ENCODE measurements around the gene TSHZ1.

The TSHZ1 gene

DNA sequence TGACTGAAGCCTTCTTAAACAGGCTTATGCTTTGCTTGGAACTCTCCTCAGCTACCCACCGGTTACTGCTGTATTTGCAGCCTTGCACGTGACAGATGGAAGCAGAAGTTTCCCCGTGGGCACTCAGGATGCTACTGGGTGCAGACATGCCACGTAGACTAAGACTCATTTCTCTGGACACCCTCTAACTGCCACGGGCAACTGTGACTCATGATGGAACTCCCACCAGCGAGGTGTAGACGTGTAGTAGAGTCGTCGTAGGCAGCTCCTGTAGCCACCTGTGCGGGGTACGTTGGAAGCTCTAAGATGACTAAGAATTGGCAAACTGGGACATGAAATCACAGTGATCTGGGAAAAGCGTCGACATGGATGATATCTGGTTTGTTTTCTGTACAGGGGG, 27.5 kb downstream of the TSHZ1 start:
- Histone ChIP-seq H3K9me3 (ENCODE audit: control insufficient read depth, insufficient read depth, low read depth, low read length) (no peaks in the 10 kb centered on the region), H3K36me3 (ENCODE audit: control insufficient read depth in 2 of 2, insufficient read depth in 1 of 2, low read length in 2 of 2) (peaks cover 0 to 4% of the 10 kb centered on the region in 2 experiments; a peak in 1 of 3 replicates), H3K27ac (ENCODE audit: extremely low read depth, low read depth, low read length) (no peak overlapping the region), H3K4me1 (ENCODE audit: control insufficient read depth, insufficient read depth, low read length) (peaks cover 6% of the 10 kb centered on the region; the same call in 1 of the 2 replicates), H3K4me3 (ENCODE audit: low read depth, low read length) (no peak overlapping the region)
- TF ChIP-seq ZNF366 (tag by site-specific recombination; conservative IDR thresholded peaks at IDR 0.05) = no peak
- TF ChIP-seq ZBTB49 (tag by site-specific recombination; IDR thresholded peaks at IDR 0.05; ENCODE audit: low read depth) = no peak
- POLR2A ChIA-PET = no interaction called here
- CTCF ChIA-PET = interaction anchor here (0.6 to 0.7 kb wide), 2 partner anchors 390 to 441 kb away, joined by 3 read pairs; no protein-coding TSS in a partner anchor

- ChIA-PET CTCF (no interaction called here), POLR2A (no interaction called here)
- Histone ChIP-seq H3K9me3 (ENCODE audit: control insufficient read depth, insufficient read depth, low read depth, low read length) (no peaks in the 10 kb centered on the region), H3K4me1 (ENCODE audit: control insufficient read depth, insufficient read depth, low read length) (peaks cover 6% of the 10 kb centered on the region; the same call in 1 of the 2 replicates), H3K27ac (ENCODE audit: extremely low read depth, low read depth, low read length) (no peak overlapping the region), H3K4me3 (ENCODE audit: low read depth, low read length) (no peak overlapping the region), H3K36me3 (ENCODE audit: control insufficient read depth in 2 of 2, insufficient read depth in 1 of 2, low read length in 2 of 2) (peaks cover 0 to 4% of the 10 kb centered on the region in 2 experiments; a peak in 1 of 3 replicates)
- no peak for TF ChIP-seq ZNF24 (tag by site-specific recombination; IDR thresholded peaks at IDR 0.05)
- TF ChIP-seq ZNF544 (tag by site-specific recombination; IDR thresholded peaks at IDR 0.05) = no peak
- TF ChIP-seq ZNF114 (tag by site-specific recombination; IDR thresholded peaks at IDR 0.05) = no peak
- TF ChIP-seq GLIS1 (tag by site-specific recombination; IDR thresholded peaks at IDR 0.05) = no peak
- no peak for TF ChIP-seq ZNF214 (tag by site-specific recombination; IDR thresholded peaks at IDR 0.05; ENCODE audit: borderline replicate concordance)
- TF ChIP-seq, protein P1, sequence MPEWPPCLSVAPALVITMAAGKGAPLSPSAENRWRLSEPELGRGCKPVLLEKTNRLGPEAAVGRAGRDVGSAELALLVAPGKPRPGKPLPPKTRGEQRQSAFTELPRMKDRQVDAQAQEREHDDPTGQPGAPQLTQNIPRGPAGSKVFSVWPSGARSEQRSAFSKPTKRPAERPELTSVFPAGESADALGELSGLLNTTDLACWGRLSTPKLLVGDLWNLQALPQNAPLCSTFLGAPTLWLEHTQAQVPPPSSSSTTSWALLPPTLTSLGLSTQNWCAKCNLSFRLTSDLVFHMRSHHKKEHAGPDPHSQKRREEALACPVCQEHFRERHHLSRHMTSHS (tag by site-specific recombination; IDR thresholded peaks at IDR 0.05) = no peak
- TF ChIP-seq ZNF610 (tag by site-specific recombination; IDR thresholded peaks at IDR 0.05; ENCODE audit: borderline replicate concordance) = no peak
- no peak for TF ChIP-seq ZNF433 (tag by site-specific recombination; IDR thresholded peaks at IDR 0.05; ENCODE audit: low read depth)
- TF ChIP-seq ZNF239 (tag by site-specific recombination; IDR thresholded peaks at IDR 0.05) = no peak
- no peak for TF ChIP-seq YY1 (tag by site-specific recombination; IDR thresholded peaks at IDR 0.05)
- no peak for TF ChIP-seq ZBTB1 (tag by site-specific recombination; IDR thresholded peaks at IDR 0.05)
- no peak for TF ChIP-seq AEBP2 (tag by site-specific recombination; IDR thresholded peaks at IDR 0.05; ENCODE audit: borderline replicate concordance)
- TF ChIP-seq, protein P2, sequence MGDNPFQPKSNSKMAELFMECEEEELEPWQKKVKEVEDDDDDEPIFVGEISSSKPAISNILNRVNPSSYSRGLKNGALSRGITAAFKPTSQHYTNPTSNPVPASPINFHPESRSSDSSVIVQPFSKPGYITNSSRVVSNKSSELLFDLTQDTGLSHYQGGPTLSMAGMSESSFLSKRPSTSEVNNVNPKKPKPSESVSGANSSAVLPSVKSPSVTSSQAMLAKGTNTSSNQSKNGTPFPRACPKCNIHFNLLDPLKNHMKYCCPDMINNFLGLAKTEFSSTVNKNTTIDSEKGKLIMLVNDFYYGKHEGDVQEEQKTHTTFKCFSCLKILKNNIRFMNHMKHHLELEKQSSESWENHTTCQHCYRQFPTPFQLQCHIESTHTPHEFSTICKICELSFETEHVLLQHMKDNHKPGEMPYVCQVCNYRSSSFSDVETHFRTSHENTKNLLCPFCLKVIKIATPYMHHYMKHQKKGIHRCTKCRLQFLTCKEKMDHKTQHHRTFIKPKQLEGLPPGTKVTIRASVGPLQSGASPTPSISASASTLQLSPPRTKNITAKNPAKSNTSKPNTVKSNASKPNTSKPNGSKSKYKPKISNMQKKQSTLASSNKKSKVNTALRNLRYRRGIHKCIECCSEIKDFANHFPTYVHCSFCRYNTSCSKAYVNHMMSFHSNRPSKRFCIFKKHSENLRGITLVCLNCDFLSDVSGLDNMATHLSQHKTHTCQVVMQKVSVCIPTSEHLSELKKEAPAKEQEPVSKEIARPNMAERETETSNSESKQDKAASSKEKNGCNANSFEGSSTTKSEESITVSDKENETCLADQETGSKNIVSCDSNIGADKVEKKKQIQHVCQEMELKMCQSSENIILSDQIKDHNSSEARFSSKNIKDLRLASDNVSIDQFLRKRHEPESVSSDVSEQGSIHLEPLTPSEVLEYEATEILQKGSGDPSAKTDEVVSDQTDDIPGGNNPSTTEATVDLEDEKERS (tag by site-specific recombination; IDR thresholded peaks at IDR 0.05) = no peak
- no peak for TF ChIP-seq ZNF26 (tag by site-specific recombination; IDR thresholded peaks at IDR 0.05)
- no peak for TF ChIP-seq ZNF521 (tag by site-specific recombination; IDR thresholded peaks at IDR 0.05)
- TF ChIP-seq REPIN1 (tag by site-specific recombination; IDR thresholded peaks at IDR 0.05; ENCODE audit: low read depth) = no peak
- TF ChIP-seq, protein P3, sequence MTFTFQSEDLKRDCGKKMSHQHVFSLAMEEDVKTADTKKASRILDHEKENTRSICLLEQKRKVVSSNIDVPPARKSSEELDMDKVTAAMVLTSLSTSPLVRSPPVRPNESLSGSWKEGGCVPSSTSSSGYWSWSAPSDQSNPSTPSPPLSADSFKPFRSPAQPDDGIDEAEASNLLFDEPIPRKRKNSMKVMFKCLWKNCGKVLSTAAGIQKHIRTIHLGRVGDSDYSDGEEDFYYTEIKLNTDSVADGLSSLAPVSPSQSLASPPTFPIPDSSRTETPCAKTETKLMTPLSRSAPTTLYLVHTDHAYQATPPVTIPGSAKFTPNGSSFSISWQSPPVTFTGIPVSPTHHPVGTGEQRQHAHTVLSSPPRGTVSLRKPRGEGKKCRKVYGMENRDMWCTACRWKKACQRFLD (tag by site-specific recombination; IDR thresholded peaks at IDR 0.05) = no peak
- no peak for TF ChIP-seq ZNF623 (tag by site-specific recombination; IDR thresholded peaks at IDR 0.05)
- TF ChIP-seq ZSCAN18 (tag by site-specific recombination; IDR thresholded peaks at IDR 0.05) = no peak
- no peak for TF ChIP-seq SETDB1 (IDR thresholded peaks at IDR 0.05; ENCODE audit: insufficient read length, low read length)
Measured at GRCh38 chr18:75238786-75239185, 28.2 kb downstream of the TSHZ1 start.

Measured in HEK293 (cell line).